Dermis microvascular lymphatic vessel endothelial cell (primary cell): ENCODE measurements around the gene TNFSF13. TPM values are rescaled to one million over a fixed set of nuclear protein-coding genes. Genes with fewer than 3 reads are reported as not detected.

ENCODE experiments used
- DNase-seq, 2 donors: peaks; one replicate each; pipeline versions ENCODE4 v3.0.0 to v3.0.0-alpha.2; 2010; ENCODE audit warnings: low read depth in 2 of 2
- total RNA-seq: library from RNA; depleted of rRNA; stranded (reverse); fragments of >200 nt; gene quantifications from 2 replicates; pipeline ENCODE4 v1.2.1, GENCODE V29; 2014

The TNFSF13 gene
- total RNA-seq, 1 donor from 2014 or later, result 0.26 TPM

GRCh38 chr17:7574176-7574953 lies 15.8 kb downstream of the TNFSF13 start:
- no peak for DNase-seq

GRCh38 chr17:7575481-7575883 lies 16.9 kb downstream of the TNFSF13 start:
- no peak for DNase-seq

GRCh38 chr17:7575959-7576358 lies 17.4 kb downstream of the TNFSF13 start:
- no peak for DNase-seq

GRCh38 chr17:7576432-7576937 lies 17.9 kb downstream of the TNFSF13 start:
- no peak for DNase-seq

- no peak for DNase-seq
These were observed 19.0 kb downstream of the TNFSF13 start for GRCh38 chr17:7577327-7578199.

GRCh38 chr17:7579001-7579833 lies 20.7 kb downstream of the TNFSF13 start, which contains the start of gene CD68:
TSS of gene CD68 (plus strand) at chr17:7579638. CDS start at chr17:7579678, 40 bp downstream.
- peak; percentile 79 to 91 for DNase-seq

GRCh38 chr17:7579834-7580603 lies 21.5 kb downstream of the TNFSF13 start:
- DNase-seq, result no peak

GRCh38 chr17:7580604-7581575 lies 22.3 kb downstream of the TNFSF13 start:
- DNase-seq, result no peak

- no peak for DNase-seq
These were observed 24.1 kb downstream of the TNFSF13 start for GRCh38 chr17:7582396-7583252.

- peak; percentile 90 to 96 for DNase-seq
These were observed 24.9 kb downstream of the TNFSF13 start, which contains the start of gene MPDU1 for GRCh38 chr17:7583253-7584109. TSS of gene MPDU1 (plus strand) at chr17:7583852. CDS start at chr17:7583863, 11 bp downstream.

- no peak for DNase-seq
These were observed 28.3 kb downstream of the TNFSF13 start for GRCh38 chr17:7586673-7587419.

GRCh38 chr17:7587420-7588151 lies 29.0 kb downstream of the TNFSF13 start:
- DNase-seq, result peak in 1 of 2 donors; percentile 38

- DNase-seq, result no peak
These were observed 30.1 kb downstream of the TNFSF13 start for GRCh38 chr17:7588553-7589203.

GRCh38 chr17:7589204-7589868 lies 30.8 kb downstream of the TNFSF13 start:
- peak; percentile 54 to 82 for DNase-seq
